GM18868 (cell line): ENCODE data around the gene SEH1L.

Source experiments
- ATAC-seq: cut with Tn5 transposase; IDR thresholded peaks from one replicate; pipeline ENCODE4 v1.9.1; 2021; ENCODE audit warnings: mild to moderate bottlenecking, moderate library complexity; ENCODE audit not compliant: unreplicated experiment

The SEH1L gene

GRCh38 chr18:13032173-13032572 lies 84.4 kb downstream of the SEH1L start:
- ATAC-seq: no peak

GRCh38 chr18:13035249-13035914 lies 87.6 kb downstream of the SEH1L start:
- no peak for ATAC-seq

DNA sequence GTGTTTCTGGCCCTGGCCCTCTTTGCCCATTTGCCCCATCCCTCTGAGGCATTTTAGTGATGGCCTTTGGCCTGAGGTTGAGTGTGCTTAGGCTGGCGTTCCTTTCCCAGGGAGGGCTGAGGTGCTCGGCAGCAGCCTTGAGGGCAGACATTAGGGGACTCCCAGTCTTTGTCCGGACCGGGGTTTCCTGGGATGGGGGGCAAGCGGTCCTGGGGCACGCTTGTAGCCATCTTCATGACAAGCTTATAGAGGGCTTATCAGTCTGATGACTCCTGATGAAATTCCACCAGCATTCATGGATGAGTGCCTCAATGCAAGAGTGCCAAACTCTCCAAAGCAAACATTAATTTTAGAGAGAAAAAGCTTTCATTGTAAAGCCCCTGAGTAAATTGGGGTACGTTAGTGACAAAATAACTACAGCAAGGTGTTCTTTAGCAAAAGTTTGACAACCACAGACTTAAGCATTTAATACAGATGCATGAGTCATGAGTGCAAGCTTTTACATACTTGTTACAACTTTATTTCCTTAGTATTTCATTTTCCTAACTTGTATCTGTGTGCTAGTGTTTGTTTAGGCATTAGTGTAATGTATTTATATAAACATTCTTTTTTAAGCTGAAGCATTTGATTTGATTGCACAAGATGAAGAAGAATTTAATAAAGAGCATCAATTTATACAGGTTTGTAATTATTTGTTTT lies 89.0 kb downstream of the SEH1L start:
- no peak for ATAC-seq
